GM12891 (cell line): ENCODE data around the gene CADM2.

ENCODE experiments used
- DNase-seq: peaks from one replicate; pipeline ENCODE4 v3.0.0; 2011; ENCODE audit warnings: low spot score; ENCODE audit not compliant: insufficient read length
- FAIRE-seq: peaks from 2 replicates; lab custom pipeline; 2011; peaks lifted over from hg19 to GRCh38; lab: Jason Lieb, UNC
- PAX5 ChIP-seq: IDR thresholded peaks from 2 replicates; pipeline ENCODE4 v1.6.1; 2011; ENCODE audit warnings: low read length, moderate library complexity, mild to moderate bottlenecking; ENCODE audit not compliant: insufficient read depth, severe bottlenecking
- POLR2A ChIP-seq: IDR thresholded peaks from 2 replicates; pipeline ENCODE4 v1.6.1; 2011; ENCODE audit warnings: low read depth, low read length, control low read depth
- POLR2AphosphoS5 ChIP-seq: IDR thresholded peaks from 2 replicates; pipeline ENCODE4 v1.6.1; 2011; ENCODE audit warnings: low read depth, low read length, control low read depth
- POU2F2 ChIP-seq: IDR thresholded peaks from 2 replicates; pipeline ENCODE4 v1.6.1; 2011; ENCODE audit warnings: low read depth, mild to moderate bottlenecking, control low read depth, low read length, moderate library complexity
- SPI1 ChIP-seq: IDR thresholded peaks from 2 replicates; pipeline ENCODE4 v1.6.1; 2011; ENCODE audit warnings: low read depth, low read length, control low read depth
- TAF1 ChIP-seq: IDR thresholded peaks from 2 replicates; pipeline ENCODE4 v1.6.1; 2011; ENCODE audit warnings: low read depth, low read length, control low read depth

The CADM2 gene

GRCh38 chr3:85709346-85709892 is 750.6 kb downstream of the CADM2 start:
- DNase-seq (no peak), FAIRE-seq (no peak)
- TF ChIP-seq PAX5 (no peak), SPI1 (no peak), POU2F2 (no peak), POLR2AphosphoS5 (no peak)

GRCh38 chr3:85710490-85710889 is 751.7 kb downstream of the CADM2 start:
- no peak for FAIRE-seq
- TF ChIP-seq SPI1: no peak
- no peak for TF ChIP-seq TAF1
- no peak for TF ChIP-seq POU2F2
- TF ChIP-seq PAX5: no peak
- TF ChIP-seq POLR2AphosphoS5: no peak
- no peak for TF ChIP-seq POLR2A
- no peak for DNase-seq

GRCh38 chr3:85721409-85722145 is 762.8 kb downstream of the CADM2 start:
- DNase-seq (no peak), FAIRE-seq (no peak)
- TF ChIP-seq TAF1 (no peak), POU2F2 (no peak), PAX5 (no peak), POLR2A (no peak), SPI1 (no peak), POLR2AphosphoS5 (no peak)

GRCh38 chr3:85725809-85726208 is 767.0 kb downstream of the CADM2 start:
- no peak for DNase-seq
- no peak for FAIRE-seq
- TF ChIP-seq POLR2AphosphoS5 (no peak), SPI1 (no peak), TAF1 (no peak), PAX5 (no peak), POLR2A (no peak), POU2F2 (no peak)

GRCh38 chr3:85726241-85726640 is 767.5 kb downstream of the CADM2 start:
- FAIRE-seq (no peak), DNase-seq (no peak)
- no peak for TF ChIP-seq POLR2A
- TF ChIP-seq TAF1: no peak
- no peak for TF ChIP-seq PAX5

- DNase-seq (no peak), FAIRE-seq (no peak)
- no peak for TF ChIP-seq POLR2A
- no peak for TF ChIP-seq SPI1
- TF ChIP-seq POLR2AphosphoS5: no peak
- TF ChIP-seq TAF1: no peak
- TF ChIP-seq PAX5: no peak
- TF ChIP-seq POU2F2: no peak
These were observed 779.1 kb downstream of the CADM2 start for GRCh38 chr3:85737846-85738245.

- TF ChIP-seq POLR2AphosphoS5: no peak
- FAIRE-seq: no peak
- no peak for DNase-seq
These were observed 781.8 kb downstream of the CADM2 start for GRCh38 chr3:85740561-85740960.

- no peak for TF ChIP-seq TAF1
- TF ChIP-seq PAX5: no peak
- TF ChIP-seq POLR2A: no peak
- no peak for TF ChIP-seq POLR2AphosphoS5
- TF ChIP-seq POU2F2: no peak
- TF ChIP-seq SPI1: no peak
- no peak for DNase-seq
- FAIRE-seq: no peak
These were observed 799.7 kb downstream of the CADM2 start for GRCh38 chr3:85758442-85758841.

GRCh38 chr3:85760342-85760741 is 801.6 kb downstream of the CADM2 start:
- DNase-seq (no peak), FAIRE-seq (no peak)
- TF ChIP-seq POU2F2 (no peak), POLR2A (no peak), SPI1 (no peak), TAF1 (no peak), PAX5 (no peak), POLR2AphosphoS5 (no peak)

- no peak for FAIRE-seq
- TF ChIP-seq PAX5 (no peak), TAF1 (no peak), POLR2AphosphoS5 (no peak), SPI1 (no peak), POU2F2 (no peak), POLR2A (no peak)
- no peak for DNase-seq
These were observed 822.0 kb downstream of the CADM2 start for GRCh38 chr3:85780806-85781205.
